GM21423 (cell line): ENCODE measurements around the gene CERKL.

ENCODE experiments used
- ATAC-seq: cut with Tn5 transposase; IDR thresholded peaks from one replicate; pipeline ENCODE4 v1.9.1; 2021; ENCODE audit warnings: mild to moderate bottlenecking, moderate library complexity; ENCODE audit not compliant: unreplicated experiment

CERKL gene

GRCh38 chr2:181526014-181526413, 130.9 kb downstream of the CERKL start:
- no peak for ATAC-seq

- no peak for ATAC-seq
These were observed 133.1 kb downstream of the CERKL start for GRCh38 chr2:181523756-181524155.

GRCh38 chr2:181520253-181520652, 136.7 kb downstream of the CERKL start:
- ATAC-seq, result no peak

- ATAC-seq, result no peak
These were observed 139.1 kb downstream of the CERKL start for GRCh38 chr2:181517685-181518301.

- ATAC-seq, result no peak
These were observed 139.9 kb downstream of the CERKL start for GRCh38 chr2:181516992-181517391.

GRCh38 chr2:181515719-181516118, 141.2 kb downstream of the CERKL start:
- no peak for ATAC-seq

- ATAC-seq, result no peak
These were observed 156.7 kb downstream of the CERKL start for GRCh38 chr2:181500201-181500600.

- no peak for ATAC-seq
These were observed 157.7 kb downstream of the CERKL start for GRCh38 chr2:181499231-181499630.
